ENCODE measurements around the gene ZNF226.

The ZNF226 gene

GRCh38 chr19:44164673-44165512 is at the start of gene ZNF226:
TSS of gene ZNF226 (plus strand) at chr19:44165100. CDS start at chr19:44170081, 4,981 bp downstream.
- H3K4me3 ChIP-seq (ENCODE audit: low read depth, low read length) = peak within 1 kb of the TSS; percentile 57
- H3K27ac ChIP-seq (ENCODE audit: extremely low read depth, low read depth, low read length) = peak within 1 kb of the TSS; percentile 73
- ChIA-PET CTCF (interaction anchor here (0.6 to 1.2 kb wide), 14 partner anchors 26 to 863 kb away, joined by 3 to 6 read pairs (median 3); partner anchors contain the start of gene ZNF227), POLR2A (interaction anchor here (0.6 to 6.4 kb wide), 41 partner anchors 10 to 1606 kb away, joined by 3 to 143 read pairs (median 6); partner anchors contain the start of genes PVR, ZNF180, ZNF221 and ZNF223)
- H3K36me3 ChIP-seq (ENCODE audit: control insufficient read depth in 2 of 2, insufficient read depth in 1 of 2, low read length in 2 of 2) = peaks cover 39 to 49% of the 10 kb centered on the region in 2 experiments
- H3K4me1 ChIP-seq (ENCODE audit: control insufficient read depth, insufficient read depth, low read length) = peaks cover 32% of the 10 kb centered on the region
- peaks cover 23% of the 10 kb centered on the region for H3K9me3 ChIP-seq (ENCODE audit: control insufficient read depth, insufficient read depth, low read depth, low read length)
- TF ChIP-seq ZNF843 (tag by site-specific recombination; IDR thresholded peaks at IDR 0.05) (peak; percentile 71), ZNF623 (tag by site-specific recombination; IDR thresholded peaks at IDR 0.05) (0 out of 2 replicates have a peak, but pooled peaks have one; percentile 9), ZFP69B (tag by site-specific recombination; IDR thresholded peaks at IDR 0.05) (peak; percentile 50), PRDM10 (tag by site-specific recombination; IDR thresholded peaks at IDR 0.05) (peak; percentile 97), ZNF223 (tag by site-specific recombination; IDR thresholded peaks at IDR 0.05) (no peak), ZNF560 (tag by site-specific recombination; IDR thresholded peaks at IDR 0.05; ENCODE audit: borderline replicate concordance) (no peak), ZNF610 (tag by site-specific recombination; IDR thresholded peaks at IDR 0.05; ENCODE audit: borderline replicate concordance) (peak; percentile 77; the same call in 1 of the 2 replicates), ZNF530 (tag by site-specific recombination; IDR thresholded peaks at IDR 0.05; ENCODE audit: low read depth) (peak; percentile 6; the same call in 1 of the 2 replicates), ZSCAN30 (tag by site-specific recombination; IDR thresholded peaks at IDR 0.05) (peak; percentile 45; the same call in 1 of the 2 replicates), ZNF639 (tag by site-specific recombination; IDR thresholded peaks at IDR 0.05) (peak; percentile 94), HIC1 (tag by site-specific recombination; IDR thresholded peaks at IDR 0.05) (no peak), ZNF266 (tag by site-specific recombination; IDR thresholded peaks at IDR 0.05; ENCODE audit: low read depth) (no peak), ZNF670 (tag by site-specific recombination; IDR thresholded peaks at IDR 0.05; ENCODE audit: low read depth) (no peak), ZBTB44 (tag by site-specific recombination; IDR thresholded peaks at IDR 0.05) (peak; percentile 81; the same call in 1 of the 2 replicates), YY1 (tag by site-specific recombination; IDR thresholded peaks at IDR 0.05) (peak; percentile 91), ZBTB17 (tag by site-specific recombination; IDR thresholded peaks at IDR 0.05) (peak; percentile 100), ZNF580 (tag by site-specific recombination; IDR thresholded peaks at IDR 0.05) (peak; percentile 100), ZNF76 (tag by site-specific recombination; IDR thresholded peaks at IDR 0.05; ENCODE audit: borderline replicate concordance, low read depth) (peak; percentile 100), ZNF658 (tag by site-specific recombination; IDR thresholded peaks at IDR 0.05) (no peak), ZNF660 (tag by site-specific recombination; IDR thresholded peaks at IDR 0.05) (peak; percentile 97), ZNF302 (tag by site-specific recombination; IDR thresholded peaks at IDR 0.05; ENCODE audit: low read depth) (no peak), AEBP2 (tag by site-specific recombination; IDR thresholded peaks at IDR 0.05; ENCODE audit: borderline replicate concordance) (no peak), ZBTB6 (tag by site-specific recombination; IDR thresholded peaks at IDR 0.05) (peak; percentile 94)

Measured in HEK293 (cell line).